ENCODE measurements around the gene ALK. TPM values are rescaled to one million over a fixed set of nuclear protein-coding genes. Genes with fewer than 3 reads are reported as not detected.

The ALK gene
- total and polyA plus RNA-seq, 10 of the 15 experiments (the other 5 are each of a cell fraction or from before 2014, with no cell fraction given): 0.11 TPM; not detected in 9

DNA sequence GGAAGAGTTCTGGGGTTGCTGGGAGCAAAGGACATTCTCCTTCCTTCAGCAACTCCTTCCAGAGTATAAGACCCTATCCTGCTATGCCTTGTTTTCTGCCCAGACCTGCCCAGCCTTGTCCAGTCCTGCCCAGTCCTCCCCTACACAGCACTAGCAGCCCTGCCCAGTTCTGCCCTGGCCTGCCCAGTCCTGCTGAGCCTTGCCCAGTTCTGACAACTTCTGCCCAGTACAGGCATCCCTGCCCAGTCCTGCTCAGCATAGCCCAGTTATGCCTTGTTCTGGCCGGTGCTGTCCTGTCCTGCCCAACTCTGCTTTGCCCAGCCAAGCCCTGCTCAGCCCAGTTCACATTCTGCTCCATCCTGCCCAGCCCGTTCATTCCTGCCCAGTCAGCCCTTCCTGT is 44.9 kb upstream of the ALK start:
- SMC1A ChIA-PET (ENCODE audit: uncharacterized antibody, unreplicated experiment): no interaction called here
- no peaks in the 10 kb centered on the region for H3K79me2 ChIP-seq (ENCODE audit: control insufficient read depth, insufficient read depth, low read length)
- no peaks in the 10 kb centered on the region for H4K20me1 ChIP-seq (ENCODE audit: control insufficient read depth, insufficient read depth)
- 0% methylated on average over 2 of the region's 2 CpGs for whole genome bisulfite sequencing (ENCODE audit: insufficient coverage, insufficient replicate concordance, low lambda C conversion rate, missing lambda C conversion rate)
- no peak overlapping the region for H3K4me2 ChIP-seq (ENCODE audit: control insufficient read depth, insufficient read depth)
- H3K9me3 ChIP-seq (replicated peaks; ENCODE audit: control insufficient read depth, insufficient read depth, low read length): no peaks in the 10 kb centered on the region
- RAD21 ChIA-PET (ENCODE audit: unreplicated experiment): no interaction called here
- peaks cover 2 to 6% of the 10 kb centered on the region in 2 experiments for H3K27me3 ChIP-seq (replicated peaks in 1 of 2; ENCODE audit: control insufficient read depth in 2 of 2, insufficient read depth in 2 of 2, low read length in 1 of 2)
- intact Hi-C loops (cut with micrococcal nuclease; ENCODE audit: unreplicated experiment): no loop called here
- no peak overlapping the region for H2AFZ ChIP-seq (ENCODE audit: control insufficient read depth, low read depth, low read length)
- H3K27ac ChIP-seq (ENCODE audit: control insufficient read depth, insufficient read depth): no peak overlapping the region
- no peaks in the 10 kb centered on the region for H3K4me1 ChIP-seq (ENCODE audit: control insufficient read depth, insufficient read depth, low read length)
- BruUV-seq (replicated peaks): no TSS peak
- no peak overlapping the region for H3K4me3 ChIP-seq
- H3K9ac ChIP-seq (ENCODE audit: control insufficient read depth, insufficient read depth, low read length): no peak overlapping the region
- no peak for FAIRE-seq
- CTCF ChIA-PET: no interaction called here
- ATAC-seq: no peak
- POLR2A ChIA-PET: no interaction called here
- DNase-seq (ENCODE audit: low read depth, low spot score): no peak
- in situ Hi-C loops (cut with MboI): no loop called here
- H3K36me3 ChIP-seq (ENCODE audit: control insufficient read depth in 2 of 2, insufficient read depth in 2 of 2, low read length in 1 of 2): no peaks in the 10 kb centered on the region
- TF ChIP-seq KLF5 (IDR thresholded peaks at IDR 0.05; ENCODE audit: partially characterized antibody) (no peak), EZH2 (IDR thresholded peaks at IDR 0.05; ENCODE audit: borderline replicate concordance, control insufficient read depth, low read depth, low read length) (no peak), RAD51 (IDR thresholded peaks at IDR 0.05) (no peak), GATAD2B (conservative IDR thresholded peaks at IDR 0.05; ENCODE audit: low read depth) (no peak), SMARCA5 (IDR thresholded peaks at IDR 0.05) (no peak), SMC3 (IDR thresholded peaks at IDR 0.05; ENCODE audit: borderline replicate concordance, low read length) (no peak), CHD2 (IDR thresholded peaks at IDR 0.05; ENCODE audit: borderline replicate concordance, low read depth, low read length) (no peak), CHD4 (IDR thresholded peaks at IDR 0.05) (no peak), RCOR1 (conservative IDR thresholded peaks at IDR 0.05; ENCODE audit: low read depth, low read length) (no peak), STAT1 (conservative IDR thresholded peaks at IDR 0.05) (no peak), YBX1 (IDR thresholded peaks at IDR 0.05) (no peak), TCF3 (IDR thresholded peaks at IDR 0.05; ENCODE audit: borderline replicate concordance, insufficient read depth, low read depth, low read length) (no peak)
- TF ChIP-seq, protein P1, sequence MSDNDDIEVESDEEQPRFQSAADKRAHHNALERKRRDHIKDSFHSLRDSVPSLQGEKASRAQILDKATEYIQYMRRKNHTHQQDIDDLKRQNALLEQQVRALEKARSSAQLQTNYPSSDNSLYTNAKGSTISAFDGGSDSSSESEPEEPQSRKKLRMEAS (IDR thresholded peaks at IDR 0.05; ENCODE audit: low read depth, low read length): no peak
- TF ChIP-seq, protein P2, sequence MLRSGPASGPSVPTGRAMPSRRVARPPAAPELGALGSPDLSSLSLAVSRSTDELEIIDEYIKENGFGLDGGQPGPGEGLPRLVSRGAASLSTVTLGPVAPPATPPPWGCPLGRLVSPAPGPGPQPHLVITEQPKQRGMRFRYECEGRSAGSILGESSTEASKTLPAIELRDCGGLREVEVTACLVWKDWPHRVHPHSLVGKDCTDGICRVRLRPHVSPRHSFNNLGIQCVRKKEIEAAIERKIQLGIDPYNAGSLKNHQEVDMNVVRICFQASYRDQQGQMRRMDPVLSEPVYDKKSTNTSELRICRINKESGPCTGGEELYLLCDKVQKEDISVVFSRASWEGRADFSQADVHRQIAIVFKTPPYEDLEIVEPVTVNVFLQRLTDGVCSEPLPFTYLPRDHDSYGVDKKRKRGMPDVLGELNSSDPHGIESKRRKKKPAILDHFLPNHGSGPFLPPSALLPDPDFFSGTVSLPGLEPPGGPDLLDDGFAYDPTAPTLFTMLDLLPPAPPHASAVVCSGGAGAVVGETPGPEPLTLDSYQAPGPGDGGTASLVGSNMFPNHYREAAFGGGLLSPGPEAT (IDR thresholded peaks at IDR 0.05; ENCODE audit: low read depth): no peak
- TF ChIP-seq, protein P3, sequence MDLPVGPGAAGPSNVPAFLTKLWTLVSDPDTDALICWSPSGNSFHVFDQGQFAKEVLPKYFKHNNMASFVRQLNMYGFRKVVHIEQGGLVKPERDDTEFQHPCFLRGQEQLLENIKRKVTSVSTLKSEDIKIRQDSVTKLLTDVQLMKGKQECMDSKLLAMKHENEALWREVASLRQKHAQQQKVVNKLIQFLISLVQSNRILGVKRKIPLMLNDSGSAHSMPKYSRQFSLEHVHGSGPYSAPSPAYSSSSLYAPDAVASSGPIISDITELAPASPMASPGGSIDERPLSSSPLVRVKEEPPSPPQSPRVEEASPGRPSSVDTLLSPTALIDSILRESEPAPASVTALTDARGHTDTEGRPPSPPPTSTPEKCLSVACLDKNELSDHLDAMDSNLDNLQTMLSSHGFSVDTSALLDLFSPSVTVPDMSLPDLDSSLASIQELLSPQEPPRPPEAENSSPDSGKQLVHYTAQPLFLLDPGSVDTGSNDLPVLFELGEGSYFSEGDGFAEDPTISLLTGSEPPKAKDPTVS (IDR thresholded peaks at IDR 0.05; ENCODE audit: low read depth, low read length): no peak
- TF ChIP-seq, protein P4, sequence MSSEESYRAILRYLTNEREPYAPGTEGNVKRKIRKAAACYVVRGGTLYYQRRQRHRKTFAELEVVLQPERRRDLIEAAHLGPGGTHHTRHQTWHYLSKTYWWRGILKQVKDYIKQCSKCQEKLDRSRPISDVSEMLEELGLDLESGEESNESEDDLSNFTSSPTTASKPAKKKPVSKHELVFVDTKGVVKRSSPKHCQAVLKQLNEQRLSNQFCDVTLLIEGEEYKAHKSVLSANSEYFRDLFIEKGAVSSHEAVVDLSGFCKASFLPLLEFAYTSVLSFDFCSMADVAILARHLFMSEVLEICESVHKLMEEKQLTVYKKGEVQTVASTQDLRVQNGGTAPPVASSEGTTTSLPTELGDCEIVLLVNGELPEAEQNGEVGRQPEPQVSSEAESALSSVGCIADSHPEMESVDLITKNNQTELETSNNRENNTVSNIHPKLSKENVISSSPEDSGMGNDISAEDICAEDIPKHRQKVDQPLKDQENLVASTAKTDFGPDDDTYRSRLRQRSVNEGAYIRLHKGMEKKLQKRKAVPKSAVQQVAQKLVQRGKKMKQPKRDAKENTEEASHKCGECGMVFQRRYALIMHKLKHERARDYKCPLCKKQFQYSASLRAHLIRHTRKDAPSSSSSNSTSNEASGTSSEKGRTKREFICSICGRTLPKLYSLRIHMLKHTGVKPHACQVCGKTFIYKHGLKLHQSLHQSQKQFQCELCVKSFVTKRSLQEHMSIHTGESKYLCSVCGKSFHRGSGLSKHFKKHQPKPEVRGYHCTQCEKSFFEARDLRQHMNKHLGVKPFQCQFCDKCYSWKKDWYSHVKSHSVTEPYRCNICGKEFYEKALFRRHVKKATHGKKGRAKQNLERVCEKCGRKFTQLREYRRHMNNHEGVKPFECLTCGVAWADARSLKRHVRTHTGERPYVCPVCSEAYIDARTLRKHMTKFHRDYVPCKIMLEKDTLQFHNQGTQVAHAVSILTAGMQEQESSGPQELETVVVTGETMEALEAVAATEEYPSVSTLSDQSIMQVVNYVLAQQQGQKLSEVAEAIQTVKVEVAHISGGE (CRISPR knock-in tag; IDR thresholded peaks at IDR 0.05): no peak

All from GM12878 (cell line).